BJ (cell line): Measurements from ENCODE around the gene HOXA1. TPM values are rescaled to one million over a fixed set of nuclear protein-coding genes. Genes with fewer than 3 reads are reported as not detected.
A peak's percentile ranks its signal among the peaks of the same experiment; 100 is the strongest.

Source experiments
- CTCF ChIA-PET: fragments of 350-600 bp; formaldehyde crosslinking; extraction: SDS; loops from one replicate; lab custom pipeline; 2021; ENCODE audit warnings: antibody characterized with exemption, inconsistent platforms; lab: Yijun Ruan, JAX
- POLR2A ChIA-PET: fragments of 300-600 bp; sonication (Branson Sonifier 250); formaldehyde crosslinking; extraction: SDS; loops from one replicate; lab custom pipeline; 2021; ENCODE audit warnings: antibody characterized with exemption; lab: Charles Lee
- DNase-seq: peaks from one replicate; pipeline ENCODE4 v3.0.0-alpha.2; 2011; ENCODE audit warnings: low read depth
- H3K27me3 ChIP-seq: 2 replicates; pipeline ENCODE4 v1.6.0; 2011; ENCODE audit warnings: low read length; ENCODE audit not compliant: control insufficient read depth, insufficient read depth
- H3K36me3 ChIP-seq: 2 replicates; pipeline ENCODE4 v1.5.1; 2011; ENCODE audit warnings: low read length; ENCODE audit not compliant: control insufficient read depth, insufficient read depth
- H3K4me3 ChIP-seq: 2 replicates; pipeline ENCODE4 v1.5.1; 2011; ENCODE audit warnings: low read depth, mild to moderate bottlenecking, control low read depth, low read length
- polyA minus RNA-seq: library from RNA; depleted of rRNA, polyadenylated mRNA; stranded (reverse); fragments of >200 nt; gene quantifications from 2 replicates; pipeline ENCODE4 v1.2.3, GENCODE V29; 2011; rRNA and poly(A)+ RNA removed
- polyA plus RNA-seq: library from polyadenylated mRNA; depleted of rRNA; stranded (reverse); fragments of >200 nt; gene quantifications from 2 replicates; pipeline ENCODE4 v1.2.3, GENCODE V29; 2011; rRNA removed
- TF ChIP-seq, protein P1 (sequence below): IDR thresholded peaks from 2 replicates; pipeline ENCODE4 v1.5.1; 2011; ENCODE audit warnings: low read depth, mild to moderate bottlenecking, control low read depth, inconsistent platforms, low read length, moderate library complexity; ENCODE audit not compliant: insufficient read depth

HOXA1 gene
- polyA plus RNA-seq = 0.91 and 1.0 TPM in 2 replicates
- polyA minus RNA-seq = 0.62 and 0.81 TPM in 2 replicates

DNA sequence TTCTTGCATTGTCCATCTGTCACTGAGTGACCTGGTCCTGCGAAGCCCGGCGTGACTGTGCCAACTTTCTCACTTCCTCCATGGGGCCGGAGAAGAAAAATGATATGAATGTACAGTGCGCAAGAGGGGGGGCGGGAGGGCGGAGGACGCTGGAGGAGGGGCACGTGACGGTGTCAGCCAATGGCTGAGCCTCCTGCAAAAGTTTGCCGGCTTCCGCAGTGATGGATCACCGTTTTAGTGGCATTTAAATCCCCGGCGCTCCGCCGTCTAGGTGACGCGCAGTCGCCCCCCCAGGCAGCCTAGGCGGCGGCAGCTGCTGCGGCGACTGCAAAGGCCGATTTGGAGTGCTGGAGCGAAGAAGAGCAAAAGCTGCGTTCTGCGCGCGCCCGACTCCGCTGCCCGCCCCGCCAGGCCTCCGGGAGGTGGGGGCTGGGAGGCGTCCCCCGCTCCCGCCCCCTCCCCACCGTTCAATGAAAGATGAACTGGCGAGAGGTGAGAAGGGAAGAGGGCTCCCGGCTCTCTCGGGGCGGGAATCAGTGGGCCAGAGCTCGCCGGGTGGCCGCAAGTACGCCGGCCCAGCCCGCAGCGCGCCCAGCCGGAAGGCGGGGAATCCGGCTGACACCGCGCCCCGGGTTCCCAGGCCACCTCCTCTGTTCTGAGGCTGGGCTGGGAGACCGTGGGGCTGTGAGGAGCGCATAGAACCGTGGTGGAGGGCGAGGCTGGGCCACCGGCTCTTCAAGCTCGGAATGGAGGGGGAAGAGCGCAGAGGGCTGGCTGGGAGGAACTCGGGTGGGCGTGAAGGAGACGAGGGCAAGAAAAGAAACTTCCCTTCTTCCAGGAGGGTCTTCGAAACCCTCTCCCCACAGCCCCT lies at the start of gene HOXA1:
TSS of gene HOXA1 (minus strand) at position 104 of the 871 bp plus-strand sequence. CDS start at position 16, 88 bp downstream.
- ChIA-PET CTCF (interaction anchor here (0.6 to 1.5 kb wide), 7 partner anchors 13 to 55 kb away, joined by 3 to 6 read pairs (median 3); partner anchors contain the start of gene HOXA5), POLR2A (no interaction called here)
- TF ChIP-seq, protein P1, sequence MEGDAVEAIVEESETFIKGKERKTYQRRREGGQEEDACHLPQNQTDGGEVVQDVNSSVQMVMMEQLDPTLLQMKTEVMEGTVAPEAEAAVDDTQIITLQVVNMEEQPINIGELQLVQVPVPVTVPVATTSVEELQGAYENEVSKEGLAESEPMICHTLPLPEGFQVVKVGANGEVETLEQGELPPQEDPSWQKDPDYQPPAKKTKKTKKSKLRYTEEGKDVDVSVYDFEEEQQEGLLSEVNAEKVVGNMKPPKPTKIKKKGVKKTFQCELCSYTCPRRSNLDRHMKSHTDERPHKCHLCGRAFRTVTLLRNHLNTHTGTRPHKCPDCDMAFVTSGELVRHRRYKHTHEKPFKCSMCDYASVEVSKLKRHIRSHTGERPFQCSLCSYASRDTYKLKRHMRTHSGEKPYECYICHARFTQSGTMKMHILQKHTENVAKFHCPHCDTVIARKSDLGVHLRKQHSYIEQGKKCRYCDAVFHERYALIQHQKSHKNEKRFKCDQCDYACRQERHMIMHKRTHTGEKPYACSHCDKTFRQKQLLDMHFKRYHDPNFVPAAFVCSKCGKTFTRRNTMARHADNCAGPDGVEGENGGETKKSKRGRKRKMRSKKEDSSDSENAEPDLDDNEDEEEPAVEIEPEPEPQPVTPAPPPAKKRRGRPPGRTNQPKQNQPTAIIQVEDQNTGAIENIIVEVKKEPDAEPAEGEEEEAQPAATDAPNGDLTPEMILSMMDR = no peak
- no peaks in the 10 kb centered on the region for H3K27me3 ChIP-seq
- peak; percentile 48 for DNase-seq
- no peaks in the 10 kb centered on the region for H3K36me3 ChIP-seq
- H3K4me3 ChIP-seq = peak within 1 kb of the TSS; percentile 87

DNA sequence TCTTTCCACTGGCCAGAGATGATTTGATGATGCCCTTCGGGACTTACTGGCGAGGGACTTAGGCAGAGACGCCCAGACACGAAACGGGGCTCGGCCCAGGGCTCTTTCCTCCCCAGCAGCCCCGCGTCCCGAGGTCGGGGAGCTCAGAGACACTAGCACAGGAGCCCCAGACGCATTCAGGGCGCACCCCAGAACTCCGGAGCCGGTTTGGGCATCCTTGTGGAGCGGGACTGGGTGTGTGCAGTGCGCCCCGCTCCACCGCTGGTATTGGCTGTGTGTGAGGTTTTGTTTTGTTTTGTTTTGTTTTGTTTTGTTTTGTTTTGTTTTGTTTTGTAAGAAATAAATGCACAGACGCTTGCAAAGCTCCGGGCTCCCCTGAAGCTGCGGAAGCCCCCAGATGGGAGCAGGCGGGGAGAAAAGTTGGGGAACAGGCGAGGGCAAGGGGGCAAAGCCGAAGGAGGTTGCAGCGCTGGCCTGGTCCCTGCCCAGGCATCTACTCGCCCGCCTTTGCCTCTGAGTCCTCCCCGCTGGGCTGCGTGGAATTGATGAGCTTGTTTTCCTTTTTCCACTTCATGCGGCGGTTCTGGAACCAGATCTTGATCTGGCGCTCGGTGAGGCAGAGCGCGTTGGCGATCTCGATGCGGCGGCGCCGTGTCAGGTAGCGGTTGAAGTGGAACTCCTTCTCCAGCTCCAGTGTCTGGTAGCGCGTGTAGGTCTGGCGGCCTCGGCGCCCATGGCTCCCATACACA lies 49.5 kb upstream of the HOXA1 start:
- ChIA-PET POLR2A (no interaction called here), CTCF (interaction anchor here (0.5 to 5.9 kb wide), 10 partner anchors 11 to 1279 kb away, joined by 3 to 59 read pairs (median 4); partner anchors contain the start of gene HOXA7)
- TF ChIP-seq, protein P1 = no peak
- H3K4me3 ChIP-seq = no peak overlapping the region
- DNase-seq = no peak
- H3K27me3 ChIP-seq = no peaks in the 10 kb centered on the region
- H3K36me3 ChIP-seq = peaks cover 1% of the 10 kb centered on the region; the same call in 1 of the 2 replicates

DNA sequence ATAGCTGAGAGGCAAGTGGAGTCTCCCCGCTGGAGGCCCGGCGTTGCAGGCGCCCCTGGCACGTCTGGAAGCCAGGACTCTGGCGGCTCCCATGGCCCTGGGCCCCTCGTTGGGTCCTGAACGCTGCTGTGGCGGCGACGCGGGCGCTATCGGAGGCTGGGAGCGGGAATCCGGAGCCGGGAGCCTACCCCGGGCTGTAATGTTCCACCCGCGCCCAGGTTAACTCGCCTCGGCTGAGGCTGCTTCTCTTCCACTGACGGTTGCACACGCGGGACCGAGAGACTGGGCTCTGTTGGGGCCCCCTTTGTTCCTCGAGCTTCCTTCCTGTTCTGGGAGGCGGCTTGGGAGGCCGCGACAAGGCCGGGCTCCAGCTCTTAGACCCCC lies 49.0 kb upstream of the HOXA1 start:
- Histone ChIP-seq H3K36me3 (peaks cover 1% of the 10 kb centered on the region; the same call in 1 of the 2 replicates), H3K27me3 (no peaks in the 10 kb centered on the region), H3K4me3 (no peak overlapping the region)
- CTCF ChIA-PET = interaction anchor here (0.9 to 5.9 kb wide), 18 partner anchors 11 to 469 kb away, joined by 3 to 59 read pairs (median 4); partner anchors contain the start of genes HOXA4 and HOXA7
- DNase-seq = no peak
- TF ChIP-seq, protein P1 = no peak
- POLR2A ChIA-PET = no interaction called here

DNA sequence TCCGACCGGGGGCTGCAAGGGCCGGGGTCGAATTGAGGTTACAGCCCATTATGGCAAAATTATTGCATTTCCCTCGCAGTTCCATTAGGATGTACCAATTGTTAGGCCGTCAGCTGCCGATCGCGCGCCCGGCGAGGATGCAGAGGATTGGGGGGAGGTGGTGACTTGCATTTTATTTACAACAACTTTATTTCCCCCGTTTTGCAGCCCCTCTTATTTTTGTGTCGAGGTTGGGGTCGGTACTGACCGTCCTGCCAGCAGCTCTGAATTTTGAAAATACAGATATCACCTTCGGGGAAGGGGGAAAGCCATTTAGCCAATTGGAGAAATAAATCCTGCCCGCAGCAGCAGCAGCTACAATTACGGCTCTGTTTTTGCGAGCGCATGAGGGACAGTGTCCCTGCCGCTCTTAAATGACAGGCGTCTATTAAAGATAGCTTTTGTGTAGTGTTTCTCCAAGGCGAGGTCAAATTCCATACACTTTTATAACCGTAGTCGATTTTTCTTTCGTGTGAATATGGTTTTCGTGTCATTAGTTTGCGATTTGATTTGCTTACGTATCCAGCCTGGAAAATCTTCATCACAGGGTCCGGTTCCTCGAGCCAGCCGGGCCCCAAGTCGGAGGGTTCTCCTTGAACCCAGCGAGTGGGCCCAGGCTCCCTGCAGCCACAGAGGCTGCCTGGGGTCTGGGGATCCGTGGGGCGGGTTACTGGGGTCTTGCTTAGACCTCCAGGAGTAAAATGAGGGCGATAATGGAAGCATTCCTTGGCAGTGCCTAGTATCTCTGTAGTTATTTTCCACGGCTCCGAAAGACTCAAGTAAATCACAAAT lies 48.4 kb upstream of the HOXA1 start:
- DNase-seq = no peak
- POLR2A ChIA-PET = no interaction called here
- TF ChIP-seq, protein P1 = peak; percentile 71; the same call in 1 of the 2 replicates
- Histone ChIP-seq H3K4me3 (no peak overlapping the region), H3K36me3 (peaks cover 1% of the 10 kb centered on the region; the same call in 1 of the 2 replicates), H3K27me3 (no peaks in the 10 kb centered on the region)
- CTCF ChIA-PET = interaction anchor here (0.5 to 5.9 kb wide), 37 partner anchors 8 to 1248 kb away, joined by 3 to 59 read pairs (median 4); partner anchors contain the start of genes HOXA3, HOXA4 and HOXA7
